Liver (tissue), 3 donors: Measurements from ENCODE around the gene TMEM273.

Experiments
- CTCF ChIP-seq: fragments of 150-350 bp; IDR thresholded peaks from 2 replicates; pipeline ENCODE4 v1.5.1; 2017; ENCODE audit warnings: improper control_type of control experiment, low read depth, low read length; ENCODE audit not compliant: missing input control
- EGR1 ChIP-seq, 2 donors: IDR thresholded peaks; 2 replicates each; pipeline ENCODE4 v1.6.1; 2016 to 2018; ENCODE audit warnings: antibody characterized with exemption in 2 of 2, low read depth in 2 of 2
- GABPA ChIP-seq, 2 donors: IDR thresholded peaks in 1 of 2; conservative IDR thresholded peaks in 1 of 2; 2 replicates each; pipeline ENCODE4 v1.6.1; 2016; ENCODE audit warnings: antibody characterized with exemption in 2 of 2, mild to moderate bottlenecking in 1 of 2, moderate library complexity in 1 of 2
- JUND ChIP-seq, 2 donors: IDR thresholded peaks; 2 replicates each; pipeline ENCODE4 v1.6.1; 2016; ENCODE audit warnings: antibody characterized with exemption in 2 of 2
- RAD21 ChIP-seq, 2 donors: IDR thresholded peaks; 2 replicates each; pipeline ENCODE4 v1.6.1; 2016; ENCODE audit warnings: antibody characterized with exemption in 2 of 2, mild to moderate bottlenecking in 2 of 2
- RXRA ChIP-seq, 2 donors: IDR thresholded peaks; 2 replicates each; pipeline ENCODE4 v1.6.1; 2017 to 2018; ENCODE audit warnings: antibody characterized with exemption in 2 of 2, mild to moderate bottlenecking in 1 of 2
- TAF1 ChIP-seq: conservative IDR thresholded peaks from 2 replicates; pipeline ENCODE4 v1.6.1; 2016; ENCODE audit warnings: antibody characterized with exemption, mild to moderate bottlenecking
- donor health status: healthy.
- donor health status: healthy.

GRCh38 chr10:49108656-49109055, 79.5 kb downstream of the TMEM273 start:
- TF ChIP-seq CTCF, result no peak
- no peak for TF ChIP-seq GABPA (IDR thresholded peaks at IDR 0.05 in 1 of 2, conservative IDR thresholded peaks at IDR 0.05 in 1 of 2)
- TF ChIP-seq EGR1 (IDR thresholded peaks at IDR 0.05; ENCODE audit: low read depth in 2 of 2), result no peak
- no peak for TF ChIP-seq RAD21 (IDR thresholded peaks at IDR 0.05)
- TF ChIP-seq TAF1, result no peak
- TF ChIP-seq RXRA (IDR thresholded peaks at IDR 0.05), result no peak
- no peak for TF ChIP-seq JUND (IDR thresholded peaks at IDR 0.05)
